SU-DHL-6 (cell line): ENCODE results near the gene CTNND2.

Source experiments
- H2AFZ ChIP-seq: fragments of 200-600 bp; sonication (generic); 2 replicates; pipeline ENCODE4 v1.6.1; 2014; ENCODE audit warnings: low read depth, mild to moderate bottlenecking, moderate library complexity, mixed read lengths, antibody characterized with exemption, low read length; ENCODE audit not compliant: severe bottlenecking
- H3F3A ChIP-seq: fragments of 200-600 bp; shearing (Covaris generic); 2 replicates; pipeline ENCODE4 v1.6.0; 2016; ENCODE audit warnings: antibody characterized with exemption, mild to moderate bottlenecking; ENCODE audit not compliant: insufficient read depth
- H3K27ac ChIP-seq: fragments of 200-600 bp; sonication (generic); 2 replicates; pipeline ENCODE4 v1.5.1; 2016; ENCODE audit warnings: low read depth, mild to moderate bottlenecking, low read length, moderate library complexity, mixed read lengths
- H3K27me3 ChIP-seq: fragments of 200-600 bp; sonication (generic), shearing (Covaris generic); 2 replicates; pipeline ENCODE4 v1.6.0; 2014; ENCODE audit warnings: mild to moderate bottlenecking, low read length
- H3K36me3 ChIP-seq: fragments of 200-600 bp; sonication (generic); 2 replicates; pipeline ENCODE4 v1.6.1; 2014; ENCODE audit warnings: mild to moderate bottlenecking, low read length, mixed read lengths
- H3K4me2 ChIP-seq: fragments of 300-600, 200-600 bp; shearing (Covaris generic), sonication (generic); 2 replicates; pipeline ENCODE4 v1.6.0; 2014; ENCODE audit warnings: low read length, low read depth, mild to moderate bottlenecking; ENCODE audit not compliant: poor library complexity, severe bottlenecking
- H3K4me3 ChIP-seq: fragments of 200-600 bp; sonication (generic); 2 replicates; pipeline ENCODE4 v1.5.1; 2014; ENCODE audit warnings: antibody characterized with exemption, low read length, mild to moderate bottlenecking, mixed read lengths; ENCODE audit not compliant: insufficient read depth, poor library complexity, severe bottlenecking
- H3K79me2 ChIP-seq: fragments of 200-600 bp; sonication (generic); 2 replicates; pipeline ENCODE4 v1.6.1; 2014; ENCODE audit warnings: mild to moderate bottlenecking, low read length, moderate library complexity; ENCODE audit not compliant: insufficient read depth
- H3K9ac ChIP-seq: fragments of 200-600 bp; sonication (generic); 2 replicates; pipeline ENCODE4 v1.7.0; 2014; ENCODE audit warnings: mild to moderate bottlenecking, low read length
- H3K9me2 ChIP-seq: fragments of 200-600 bp; sonication (generic); replicated peaks from 2 replicates; pipeline ENCODE4 v1.6.1; 2014; ENCODE audit warnings: low read length; ENCODE audit not compliant: insufficient read depth
- H3K9me3 ChIP-seq: fragments of 200-600 bp; sonication (generic); 2 replicates; pipeline ENCODE4 v1.6.1; 2014; ENCODE audit warnings: low read length, mixed read lengths; ENCODE audit not compliant: insufficient read depth
- H4K20me1 ChIP-seq: fragments of 200-600 bp; sonication (generic); 2 replicates; pipeline ENCODE4 v1.6.1; 2014; ENCODE audit warnings: low read depth, mild to moderate bottlenecking, antibody characterized with exemption, low read length, moderate library complexity, mixed read lengths
- CTCF ChIP-seq: fragments of 200-600 bp; sonication (generic); IDR thresholded peaks from one replicate; pipeline ENCODE4 v1.5.1; 2017; ENCODE audit warnings: antibody characterized with exemption, mild to moderate bottlenecking, low read length, moderate library complexity; ENCODE audit not compliant: insufficient read depth, poor library complexity, severe bottlenecking
- EZH2phosphoT487 ChIP-seq: fragments of 200-600 bp; sonication (generic), shearing (Covaris generic); conservative IDR thresholded peaks from 2 replicates; pipeline ENCODE4 v1.6.1; 2018; ENCODE audit warnings: mild to moderate bottlenecking, antibody characterized with exemption, low read length, moderate library complexity, mixed read lengths

The CTNND2 gene

DNA sequence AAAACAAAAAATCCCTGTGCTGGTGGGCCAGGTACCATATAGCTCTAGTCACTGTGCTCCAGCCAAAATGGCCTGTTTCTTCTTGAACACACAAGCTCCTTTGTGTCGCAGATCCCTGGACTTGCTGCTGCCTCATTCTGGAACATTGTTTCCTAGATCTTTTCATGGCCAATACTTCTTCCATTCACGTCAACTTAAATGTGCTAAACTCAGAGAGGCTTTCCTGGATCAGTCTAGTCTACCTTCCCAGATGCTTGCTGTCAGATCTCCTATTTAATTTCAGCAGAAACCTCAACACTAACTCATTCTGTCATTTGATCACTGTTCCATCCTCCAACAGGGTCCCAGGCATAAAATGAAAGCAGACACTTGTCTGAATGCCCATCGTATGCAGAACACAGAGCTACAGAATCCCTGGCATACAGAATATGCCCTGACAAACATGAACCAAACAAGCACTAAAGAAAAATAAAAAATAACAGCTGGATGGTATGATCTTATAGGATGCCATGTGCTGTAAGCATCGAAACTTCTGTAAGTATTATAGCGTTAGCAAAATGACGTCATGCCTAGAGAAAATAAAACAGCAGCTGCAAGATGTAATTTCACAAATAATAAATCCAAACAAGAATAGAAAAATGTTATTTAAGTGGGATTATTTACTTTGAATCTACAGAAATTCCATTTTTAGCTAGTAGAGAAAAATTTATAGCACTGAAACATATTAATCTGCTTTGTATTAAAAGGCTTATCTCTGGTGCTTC, 739.5 kb downstream of the CTNND2 start:
- Histone ChIP-seq H3K4me2 (no peak overlapping the region), H3K36me3 (no peaks in the 10 kb centered on the region), H3F3A (no peaks in the 10 kb centered on the region), H3K9me3 (no peaks in the 10 kb centered on the region), H3K79me2 (no peaks in the 10 kb centered on the region), H4K20me1 (no peaks in the 10 kb centered on the region), H3K27me3 (no peaks in the 10 kb centered on the region), H2AFZ (no peak overlapping the region), H3K9ac (no peak overlapping the region), H3K4me3 (no peak overlapping the region), H3K9me2 (no peaks in the 10 kb centered on the region), H3K27ac (no peak overlapping the region)
- TF ChIP-seq CTCF (no peak), EZH2phosphoT487 (no peak)

DNA sequence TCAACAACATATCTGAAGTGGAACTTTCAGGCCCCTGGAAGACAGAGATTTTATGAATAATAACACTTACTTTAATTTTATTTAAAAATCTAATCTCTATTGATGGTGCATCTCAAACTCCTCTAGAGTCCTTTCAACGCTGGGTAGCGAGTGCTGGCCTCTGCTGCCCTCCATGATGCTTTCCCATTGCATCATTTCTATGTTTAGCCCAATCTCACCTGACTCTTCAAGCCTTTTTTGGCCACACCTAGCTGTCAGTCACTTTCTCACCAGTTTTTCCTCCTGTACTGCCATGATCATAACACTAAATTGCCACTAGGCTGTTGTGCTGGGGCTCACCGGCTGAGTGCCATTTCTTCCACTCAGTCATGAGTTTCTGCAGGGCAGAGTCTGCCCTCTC, 747.1 kb downstream of the CTNND2 start:
- no peak overlapping the region for H3K4me2 ChIP-seq
- H3F3A ChIP-seq: no peaks in the 10 kb centered on the region
- H3K4me3 ChIP-seq: no peak overlapping the region
- H3K27me3 ChIP-seq: no peaks in the 10 kb centered on the region
- TF ChIP-seq EZH2phosphoT487: no peak
- no peak for TF ChIP-seq CTCF
- no peak overlapping the region for H3K9ac ChIP-seq
- no peak overlapping the region for H3K27ac ChIP-seq
- no peak overlapping the region for H2AFZ ChIP-seq
- H3K9me3 ChIP-seq: no peaks in the 10 kb centered on the region
- no peaks in the 10 kb centered on the region for H3K36me3 ChIP-seq
- H3K79me2 ChIP-seq: no peaks in the 10 kb centered on the region
- H3K9me2 ChIP-seq: no peaks in the 10 kb centered on the region
- H4K20me1 ChIP-seq: no peaks in the 10 kb centered on the region

- Histone ChIP-seq H3F3A (no peaks in the 10 kb centered on the region), H3K27ac (no peak overlapping the region), H3K9me3 (no peaks in the 10 kb centered on the region), H3K36me3 (no peaks in the 10 kb centered on the region), H3K9me2 (no peaks in the 10 kb centered on the region), H3K9ac (no peak overlapping the region), H4K20me1 (no peaks in the 10 kb centered on the region), H3K4me3 (no peak overlapping the region), H3K4me2 (no peak overlapping the region), H3K79me2 (no peaks in the 10 kb centered on the region), H2AFZ (no peak overlapping the region), H3K27me3 (no peaks in the 10 kb centered on the region)
- TF ChIP-seq EZH2phosphoT487 (no peak), CTCF (no peak)
Observed at GRCh38 chr5:11153670-11154382, 750.4 kb downstream of the CTNND2 start.
